Measurements from ENCODE around the gene GREM1.

Gene GREM1

GRCh38 chr15:32717426-32718226, at the start of gene GREM1:
Gene GREM1 (plus strand): TSS chr15:32718004. CDS start chr15:32730691, 12,687 bp downstream.
- no peak for FAIRE-seq

DNA sequence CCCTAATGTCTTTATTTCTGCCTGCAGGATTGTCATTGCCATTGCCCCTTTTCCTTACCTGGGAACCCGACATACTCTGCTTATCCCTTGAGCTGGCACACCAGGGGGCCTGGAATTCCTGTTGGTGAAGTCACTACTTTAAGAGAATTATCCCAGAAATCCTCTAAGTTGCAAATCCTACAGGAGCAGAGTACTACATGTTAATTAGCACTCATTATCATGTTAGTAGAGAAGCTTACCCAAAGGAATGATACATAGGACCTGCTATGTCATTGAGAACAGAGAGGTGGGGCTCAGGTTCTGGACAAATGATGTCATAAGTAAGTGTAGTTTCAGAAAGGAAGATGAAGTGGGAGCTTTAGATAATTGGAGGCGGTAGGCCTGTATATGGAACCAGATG, 48.9 kb upstream of the GREM1 start:
- no peak for FAIRE-seq

- FAIRE-seq, result no peak
Observed at GRCh38 chr15:32669896-32670611, 47.8 kb upstream of the GREM1 start.

DNA sequence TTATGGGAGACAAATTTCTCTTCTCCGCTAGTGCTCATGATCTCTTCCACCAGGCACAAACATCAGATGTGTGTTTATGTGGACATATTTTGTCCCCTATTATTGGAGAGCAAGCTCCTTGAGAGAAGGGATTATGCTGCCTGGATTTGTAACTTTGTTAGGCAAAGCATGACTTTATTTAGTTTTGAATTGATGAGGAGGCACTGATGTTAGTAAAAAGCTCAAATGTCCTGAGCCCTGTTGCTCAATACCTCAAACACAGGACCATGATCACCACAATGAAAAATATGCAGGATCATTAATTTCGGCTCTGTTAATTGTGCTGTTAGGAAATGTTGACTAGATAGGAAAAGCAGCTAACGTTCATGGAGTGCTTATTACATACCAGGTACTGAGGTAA, 47.2 kb upstream of the GREM1 start:
- FAIRE-seq, result no peak

- FAIRE-seq, result no peak
Observed at GRCh38 chr15:32671339-32672325, 46.2 kb upstream of the GREM1 start.

- no peak for FAIRE-seq
Observed at GRCh38 chr15:32674681-32675080, 43.1 kb upstream of the GREM1 start.

GRCh38 chr15:32675466-32675865, 42.3 kb upstream of the GREM1 start:
- no peak for FAIRE-seq

DNA sequence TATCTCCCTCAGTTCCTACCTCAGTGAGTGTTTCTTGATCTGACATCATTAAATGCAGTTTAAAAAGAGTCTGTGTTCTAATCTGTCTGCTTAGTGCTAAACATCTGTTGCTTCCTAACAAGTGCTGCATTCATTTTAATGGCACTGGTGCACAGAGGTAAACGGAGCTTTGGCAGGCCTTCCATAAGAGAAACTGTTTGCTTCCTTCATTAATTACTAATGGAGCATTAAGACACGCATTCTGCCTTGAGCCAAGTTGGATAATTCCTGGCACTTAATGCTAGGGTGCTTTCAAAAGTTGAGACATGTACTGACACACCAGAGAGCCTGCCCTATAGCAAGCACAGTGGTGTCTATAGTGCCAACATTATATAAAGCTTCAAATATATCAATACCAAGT, 41.6 kb upstream of the GREM1 start:
- no peak for FAIRE-seq

- no peak for FAIRE-seq
Observed at GRCh38 chr15:32677238-32677750, 40.5 kb upstream of the GREM1 start.

- FAIRE-seq, result no peak
Observed at GRCh38 chr15:32679298-32679690, 38.5 kb upstream of the GREM1 start.

- no peak for FAIRE-seq
Observed at GRCh38 chr15:32682569-32682968, 35.2 kb upstream of the GREM1 start.

DNA sequence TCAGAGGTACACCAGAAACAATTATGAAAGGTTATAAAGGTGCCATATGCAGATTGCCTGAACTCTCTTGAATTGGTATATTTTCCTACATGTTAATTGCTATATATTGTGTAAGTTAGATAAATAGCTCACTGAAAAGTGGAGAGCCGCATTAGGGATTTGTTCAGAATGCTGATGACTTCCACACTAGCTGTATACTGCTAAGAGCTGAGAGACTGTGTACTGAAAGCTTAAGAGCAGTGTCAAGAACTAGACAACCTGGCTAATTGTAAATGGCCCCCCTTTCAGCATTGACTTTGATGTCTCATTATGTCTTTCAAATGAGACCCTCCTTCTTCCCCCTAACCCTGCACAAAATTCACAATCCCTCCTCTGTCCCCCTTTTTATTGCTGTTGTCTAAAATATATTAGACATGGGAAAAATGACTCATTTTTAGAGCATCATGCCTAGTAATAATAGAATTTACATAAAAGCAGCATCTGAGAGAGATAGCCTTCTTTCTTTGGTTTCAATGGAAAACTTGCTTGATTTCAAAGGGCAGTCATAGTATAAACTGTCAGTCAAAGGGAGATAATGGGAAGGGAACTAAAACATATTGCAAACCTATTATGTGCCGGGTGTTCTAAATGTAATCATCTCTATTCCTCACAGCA, 34.7 kb upstream of the GREM1 start:
- no peak for FAIRE-seq

DNA sequence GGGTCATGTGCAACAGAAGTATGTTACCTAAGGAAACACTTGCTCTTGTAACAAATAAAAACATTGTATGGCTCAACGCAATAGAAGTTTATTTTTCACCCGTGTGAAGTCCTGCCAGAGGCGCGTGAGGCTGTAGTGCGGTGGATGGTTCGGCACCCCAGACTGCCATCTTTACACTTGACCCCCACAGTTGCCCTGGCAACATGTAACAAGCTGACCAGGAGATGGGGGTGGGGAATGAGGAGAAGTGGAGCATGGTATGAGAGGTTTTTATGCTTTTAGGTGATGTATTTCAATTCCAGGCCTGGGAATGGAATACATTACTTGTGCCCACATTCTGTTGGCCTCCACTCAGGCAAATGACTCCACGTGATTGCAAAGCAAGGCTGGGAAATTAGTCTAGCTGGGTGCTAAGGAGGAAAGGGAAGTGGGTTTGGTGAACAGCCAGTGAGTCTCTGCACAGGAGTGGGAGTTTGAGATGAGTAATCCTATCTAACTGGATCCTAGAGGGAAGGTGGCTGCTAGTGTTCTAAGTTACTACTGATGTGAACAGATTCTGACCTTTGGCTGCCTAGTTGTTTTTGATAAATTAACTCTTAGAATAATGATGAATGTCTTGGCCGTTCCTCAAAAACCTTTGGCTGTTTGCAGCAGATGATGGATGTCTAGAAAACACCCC, 33.8 kb upstream of the GREM1 start:
- no peak for FAIRE-seq

GRCh38 chr15:32685576-32685975, 32.2 kb upstream of the GREM1 start:
- FAIRE-seq, result no peak

DNA sequence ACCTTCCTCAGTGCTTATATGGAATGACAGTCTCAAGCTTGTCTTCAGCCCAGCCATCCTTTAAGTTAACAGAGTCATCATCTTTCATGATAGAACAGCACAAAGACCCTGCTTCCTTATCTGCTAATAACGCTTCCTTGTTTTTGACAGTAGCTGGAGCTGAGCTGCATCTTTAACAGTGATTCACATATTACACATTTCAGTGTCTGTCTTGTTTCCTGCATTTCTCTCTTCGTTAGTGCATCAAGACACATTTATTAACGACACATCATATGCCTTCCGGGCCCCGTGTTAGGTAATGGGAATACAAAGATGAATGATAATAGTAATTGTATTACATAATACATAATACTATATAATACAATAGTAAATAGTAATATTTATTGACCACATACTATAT, 30.2 kb upstream of the GREM1 start:
- FAIRE-seq, result no peak

DNA sequence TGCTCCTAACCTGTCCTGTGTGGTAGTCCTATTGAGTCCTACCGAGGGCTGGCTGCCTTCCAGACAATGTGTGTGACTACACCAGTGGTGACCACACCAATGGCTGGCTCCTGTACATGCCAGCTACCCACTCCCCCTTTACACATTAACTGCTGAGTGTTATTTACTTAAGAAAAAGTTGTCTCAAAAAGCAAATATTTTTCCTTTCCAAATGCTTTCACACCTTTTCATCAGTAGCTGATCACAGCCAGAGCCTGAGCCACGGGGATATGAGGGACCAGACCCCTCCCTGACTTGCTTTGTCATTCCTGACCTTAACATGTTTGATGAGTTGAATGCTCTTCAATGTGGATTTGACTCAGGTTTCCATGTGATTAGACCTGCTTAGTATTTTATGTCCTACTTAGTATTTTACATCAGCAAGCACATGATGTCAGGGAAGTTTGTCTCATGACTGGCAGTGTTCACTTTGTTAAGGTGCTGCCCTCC, 29.6 kb upstream of the GREM1 start:
- FAIRE-seq, result no peak

- no peak for FAIRE-seq
Observed at GRCh38 chr15:32690941-32691688, 26.7 kb upstream of the GREM1 start.

DNA sequence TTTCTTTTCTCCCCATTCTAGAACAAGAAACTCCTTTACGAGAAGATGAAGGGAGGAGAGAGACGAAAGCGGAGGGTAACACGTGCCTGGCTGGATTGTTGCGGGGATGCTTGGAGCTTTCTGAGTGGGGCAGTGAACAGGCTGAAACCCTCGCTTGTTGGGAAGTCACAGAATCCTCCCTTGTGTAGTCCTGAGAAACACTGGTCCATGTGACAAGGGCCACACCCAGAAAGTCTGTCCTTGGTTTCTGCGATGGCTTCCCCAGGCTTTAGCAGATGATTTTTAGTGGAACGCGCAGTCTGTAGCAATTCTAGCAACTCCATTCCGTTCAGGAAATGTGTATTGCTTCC, 26.1 kb upstream of the GREM1 start:
- no peak for FAIRE-seq

- FAIRE-seq, result no peak
Observed at GRCh38 chr15:32692286-32692685, 25.5 kb upstream of the GREM1 start.

- no peak for FAIRE-seq
Observed at GRCh38 chr15:32694222-32694983, 23.4 kb upstream of the GREM1 start.
